Hepatocyte (in vitro differentiated cells): ENCODE results near the gene PAH. TPM values are rescaled to one million over a fixed set of nuclear protein-coding genes. Genes with fewer than 3 reads are reported as not detected.

Experiments used
- DNase-seq: peaks from one replicate; pipeline ENCODE4 v3.0.0-alpha.2; 2016; ENCODE audit warnings: low spot score
- H2AFZ ChIP-seq: fragments of 200-600 bp; sonication (generic); 2 replicates; pipeline ENCODE4 v1.6.0; 2016; ENCODE audit warnings: antibody characterized with exemption, mild to moderate bottlenecking
- H3K27ac ChIP-seq: fragments of 200-600 bp; sonication (generic); 2 replicates; pipeline ENCODE4 v1.5.1; 2016; ENCODE audit warnings: mild to moderate bottlenecking
- H3K27me3 ChIP-seq: fragments of 200-600 bp; sonication (generic); 2 replicates; pipeline ENCODE4 v1.6.1; 2016
- H3K36me3 ChIP-seq: fragments of 200-600 bp; sonication (generic); replicated peaks from 2 replicates; pipeline ENCODE4 v1.5.1; 2016; ENCODE audit warnings: low read depth; ENCODE audit not compliant: insufficient read depth
- H3K4me1 ChIP-seq: fragments of 200-600 bp; sonication (generic); 2 replicates; pipeline ENCODE4 v1.5.1; 2016; ENCODE audit warnings: mild to moderate bottlenecking, moderate library complexity; ENCODE audit not compliant: insufficient read depth
- H3K4me2 ChIP-seq: fragments of 200-600 bp; sonication (generic); 2 replicates; pipeline ENCODE4 v1.6.0; 2016
- H3K4me3 ChIP-seq: fragments of 200-600 bp; sonication (generic); 2 replicates; pipeline ENCODE4 v1.5.1; 2016; ENCODE audit warnings: mild to moderate bottlenecking
- H3K79me2 ChIP-seq: fragments of 200-600 bp; sonication (generic); 2 replicates; pipeline ENCODE4 v1.6.0; 2017; ENCODE audit warnings: mild to moderate bottlenecking
- H3K9me2 ChIP-seq: fragments of 200-600 bp; sonication (generic); replicated peaks from 2 replicates; pipeline ENCODE4 v1.6.0; 2017; ENCODE audit warnings: mild to moderate bottlenecking; ENCODE audit not compliant: insufficient read depth
- H3K9me3 ChIP-seq: fragments of 200-600 bp; sonication (generic); 2 replicates; pipeline ENCODE4 v1.5.1; 2016; ENCODE audit warnings: low read depth, mild to moderate bottlenecking
- H4K20me1 ChIP-seq: fragments of 200-600 bp; sonication (generic); 2 replicates; pipeline ENCODE4 v1.6.0; 2016; ENCODE audit warnings: mild to moderate bottlenecking; ENCODE audit not compliant: insufficient read depth, poor library complexity, severe bottlenecking
- CTCF ChIP-seq: fragments of 200-600 bp; sonication (generic); IDR thresholded peaks from 2 replicates; pipeline ENCODE4 v1.5.1; 2016; ENCODE audit warnings: antibody characterized with exemption, mild to moderate bottlenecking; ENCODE audit not compliant: poor library complexity
- EZH2 ChIP-seq: fragments of 200-600 bp; sonication (generic); IDR thresholded peaks from 2 replicates; pipeline ENCODE4 v1.6.1; 2016; ENCODE audit warnings: antibody characterized with exemption, mild to moderate bottlenecking, borderline replicate concordance
- EZH2phosphoT487 ChIP-seq: fragments of 200-600 bp; sonication (generic); IDR thresholded peaks from one replicate; pipeline ENCODE4 v1.6.1; 2018; ENCODE audit warnings: antibody characterized with exemption, mild to moderate bottlenecking, low read depth, moderate library complexity; ENCODE audit not compliant: unreplicated experiment, severe bottlenecking
- WGBS: methylation state at CpG from one replicate; pipeline ENCODE4 v1.1.6; 2016; ENCODE audit warnings: low lambda C conversion rate; ENCODE audit errors: missing lambda C conversion rate; 5-methylcytosine and 5-hydroxymethylcytosine counted together
- polyA plus RNA-seq: library from polyadenylated mRNA; unstranded; fragments of >200 nt; fragmentation: Nextera tagmentation; extraction: Ambion mirVana; gene quantifications from 2 replicates; pipeline ENCODE4 v1.2.1, GENCODE V29; 2016
- total RNA-seq: library from RNA; depleted of rRNA; stranded (reverse); fragments of >200 nt; gene quantifications from 2 replicates; pipeline ENCODE4 v1.2.3, GENCODE V29; 2014

Gene PAH
- total and polyA plus RNA-seq, 2 experiments from 2014 or later = 76.1 to 203 TPM

- TF ChIP-seq CTCF = peak; percentile 71
- TF ChIP-seq EZH2 = no peak
- H2AFZ ChIP-seq = no peak overlapping the region
- no peaks in the 10 kb centered on the region for H3K36me3 ChIP-seq
- 33% methylated on average over 6 of the region's 6 CpGs for WGBS
- H4K20me1 ChIP-seq = no peaks in the 10 kb centered on the region
- H3K4me2 ChIP-seq = no peak overlapping the region
- H3K4me3 ChIP-seq = no peak overlapping the region
- no peaks in the 10 kb centered on the region for H3K4me1 ChIP-seq
- H3K9me3 ChIP-seq = no peaks in the 10 kb centered on the region
- H3K27ac ChIP-seq = no peak overlapping the region
- H3K79me2 ChIP-seq = no peaks in the 10 kb centered on the region
- DNase-seq = peak; percentile 64
- no peaks in the 10 kb centered on the region for H3K9me2 ChIP-seq
- H3K27me3 ChIP-seq = peaks cover 7% of the 10 kb centered on the region
Measured at GRCh38 chr12:102811110-102811737, 105.8 kb downstream of the PAH start.

- Histone ChIP-seq H3K4me1 (no peaks in the 10 kb centered on the region), H4K20me1 (no peaks in the 10 kb centered on the region), H3K9me3 (no peaks in the 10 kb centered on the region), H2AFZ (no peak overlapping the region), H3K9me2 (no peaks in the 10 kb centered on the region), H3K79me2 (no peaks in the 10 kb centered on the region), H3K4me2 (no peak overlapping the region), H3K4me3 (no peak overlapping the region), H3K27me3 (peaks cover 7% of the 10 kb centered on the region), H3K36me3 (no peaks in the 10 kb centered on the region), H3K27ac (no peak overlapping the region)
- DNase-seq = no peak
- TF ChIP-seq CTCF (no peak), EZH2phosphoT487 (no peak), EZH2 (no peak)
- WGBS = 89% methylated on average over 3 of the region's 3 CpGs
Measured at GRCh38 chr12:102808412-102808811, 108.6 kb downstream of the PAH start.

- Histone ChIP-seq H3K9me2 (no peaks in the 10 kb centered on the region), H3K9me3 (no peaks in the 10 kb centered on the region), H3K4me3 (no peak overlapping the region), H4K20me1 (no peaks in the 10 kb centered on the region), H3K4me1 (no peaks in the 10 kb centered on the region), H3K27me3 (no peaks in the 10 kb centered on the region), H3K79me2 (no peaks in the 10 kb centered on the region), H3K4me2 (no peak overlapping the region), H3K27ac (no peak overlapping the region), H2AFZ (no peak overlapping the region), H3K36me3 (no peaks in the 10 kb centered on the region)
- DNase-seq = no peak
- 92% methylated on average over 2 of the region's 2 CpGs for WGBS
- TF ChIP-seq EZH2phosphoT487 = no peak
- no peak for TF ChIP-seq EZH2
- no peak for TF ChIP-seq CTCF
Measured at GRCh38 chr12:102806592-102806991, 110.5 kb downstream of the PAH start.
